Neural progenitor cell (in vitro differentiated cells): ENCODE results near the gene TBC1D2B. TPM values are rescaled to one million over a fixed set of nuclear protein-coding genes. Genes with fewer than 3 reads are reported as not detected.

Source experiments
- DNase-seq: peaks from one replicate; pipeline ENCODE4 v3.0.0-alpha.2; 2016; ENCODE audit warnings: low spot score
- H2AFZ ChIP-seq: fragments of 200-600 bp; sonication (generic); replicated peaks from 2 replicates; pipeline ENCODE4 v1.6.1; 2016; ENCODE audit warnings: antibody characterized with exemption
- H3F3A ChIP-seq: fragments of 200-600 bp; sonication (generic); 2 replicates; pipeline ENCODE4 v1.6.1; 2016; ENCODE audit warnings: antibody characterized with exemption, low read depth
- H3K27ac ChIP-seq: fragments of 200-600 bp; sonication (generic); 2 replicates; pipeline ENCODE4 v1.5.1; 2016; ENCODE audit warnings: mild to moderate bottlenecking
- H3K27me3 ChIP-seq: fragments of 200-600 bp; sonication (generic); 2 replicates; pipeline ENCODE4 v1.6.1; 2016; ENCODE audit warnings: mild to moderate bottlenecking, moderate library complexity
- H3K36me3 ChIP-seq: fragments of 200-600 bp; sonication (generic); 2 replicates; pipeline ENCODE4 v1.5.1; 2016
- H3K4me1 ChIP-seq: fragments of 200-600 bp; sonication (generic); 2 replicates; pipeline ENCODE4 v1.6.1; 2016; ENCODE audit warnings: mixed run types
- H3K4me2 ChIP-seq: fragments of 200-600 bp; sonication (generic); 2 replicates; pipeline ENCODE4 v1.6.1; 2016
- H3K4me3 ChIP-seq: fragments of 200-600 bp; sonication (generic); 2 replicates; pipeline ENCODE4 v1.5.1; 2016
- H3K79me2 ChIP-seq: fragments of 200-600 bp; sonication (generic); 2 replicates; pipeline ENCODE4 v1.6.1; 2016; ENCODE audit warnings: low read depth
- H3K9ac ChIP-seq: fragments of 200-600 bp; sonication (generic); 2 replicates; pipeline ENCODE4 v1.6.1; 2016
- H3K9me3 ChIP-seq: fragments of 200-600 bp; sonication (generic); 2 replicates; pipeline ENCODE4 v1.5.1; 2016; ENCODE audit warnings: low read depth
- H4K20me1 ChIP-seq: fragments of 200-600 bp; sonication (generic); 2 replicates; pipeline ENCODE4 v1.6.1; 2016; ENCODE audit warnings: low read depth
- H3K27ac Mint-ChIP-seq: 3 replicates; pipeline ENCODE4 v1.8.0; 2021; ENCODE audit warnings: mixed read lengths
- H3K27me3 Mint-ChIP-seq: 2 replicates; pipeline ENCODE4 v1.8.0; 2022; ENCODE audit warnings: low read depth, mild to moderate bottlenecking, inconsistent platforms, moderate library complexity, mixed read lengths; ENCODE audit not compliant: insufficient read depth
- H3K36me3 Mint-ChIP-seq: 3 replicates; pipeline ENCODE4 v1.8.0; 2021; ENCODE audit warnings: mixed read lengths
- H3K4me1 Mint-ChIP-seq: 3 replicates; pipeline ENCODE4 v1.8.0; 2021; ENCODE audit warnings: mixed read lengths
- H3K4me3 Mint-ChIP-seq: 3 replicates; pipeline ENCODE4 v1.8.0; 2021; ENCODE audit warnings: mild to moderate bottlenecking, moderate library complexity, mixed read lengths
- H3K9me3 Mint-ChIP-seq: 3 replicates; pipeline ENCODE4 v1.8.0; 2020; ENCODE audit warnings: mixed read lengths
- EZH2 ChIP-seq: fragments of 200-600 bp; sonication (generic); IDR thresholded peaks from 2 replicates; pipeline ENCODE4 v1.6.1; 2017; ENCODE audit warnings: antibody characterized with exemption, mild to moderate bottlenecking, moderate library complexity
- EZH2phosphoT487 ChIP-seq: fragments of 200-600 bp; sonication (generic); IDR thresholded peaks from 2 replicates; pipeline ENCODE4 v1.6.1; 2017; ENCODE audit warnings: antibody characterized with exemption
- total RNA-seq: library from RNA; depleted of rRNA; stranded (reverse); fragments of >200 nt; gene quantifications from 2 replicates; pipeline ENCODE4 v1.2.3, GENCODE V29; 2015; ENCODE audit warnings: low replicate concordance
- TF ChIP-seq, protein P1 (sequence below): fragments of 200-600 bp; sonication (generic); IDR thresholded peaks from 2 replicates; pipeline ENCODE4 v1.5.1; 2017; ENCODE audit warnings: antibody characterized with exemption, mild to moderate bottlenecking

Gene TBC1D2B
- total RNA-seq, 1 donor from 2014 or later: 11.7 TPM

DNA sequence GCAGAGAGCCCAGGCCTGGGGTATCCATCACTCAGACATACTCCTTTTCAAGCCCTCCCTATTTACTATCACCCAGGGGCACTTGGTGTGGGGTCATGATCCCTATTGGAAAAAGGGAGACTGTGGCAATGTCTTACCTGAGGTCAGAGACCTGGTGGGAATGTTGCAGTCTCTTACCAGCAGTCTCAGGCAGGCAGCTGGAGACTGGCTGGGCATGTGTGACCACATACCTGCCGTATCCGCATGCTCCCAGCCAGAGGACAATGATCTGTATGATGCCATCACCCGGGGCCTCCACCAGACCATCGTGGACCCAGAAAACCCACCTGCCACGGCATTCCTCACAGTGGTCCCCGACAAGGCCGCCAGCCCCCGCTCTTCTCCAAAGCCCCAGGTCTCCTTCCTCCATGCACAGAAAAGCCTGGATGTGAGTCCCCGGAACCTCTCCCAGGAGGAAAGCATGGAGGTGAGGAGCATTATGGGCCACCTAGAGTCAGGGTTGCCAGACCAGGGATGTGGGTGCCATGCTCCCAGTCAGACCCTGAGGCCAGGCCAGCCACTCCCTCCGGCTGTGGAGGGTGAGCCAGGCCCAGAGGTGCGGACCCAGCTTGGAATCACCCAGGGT is 20.7 kb upstream of the TBC1D2B start:
- H3F3A ChIP-seq: no peaks in the 10 kb centered on the region
- no peaks in the 10 kb centered on the region for H3K27me3 ChIP-seq
- Mint-ChIP-seq H3K9me3 (no peaks in the 10 kb centered on the region), H3K4me1 (no peaks in the 10 kb centered on the region), H3K27ac (no peak overlapping the region), H3K27me3 (peaks cover 10% of the 10 kb centered on the region), H3K36me3 (no peaks in the 10 kb centered on the region), H3K4me3 (no peak overlapping the region)
- no peak overlapping the region for H3K4me3 ChIP-seq
- no peak for TF ChIP-seq EZH2phosphoT487
- TF ChIP-seq, protein P1, sequence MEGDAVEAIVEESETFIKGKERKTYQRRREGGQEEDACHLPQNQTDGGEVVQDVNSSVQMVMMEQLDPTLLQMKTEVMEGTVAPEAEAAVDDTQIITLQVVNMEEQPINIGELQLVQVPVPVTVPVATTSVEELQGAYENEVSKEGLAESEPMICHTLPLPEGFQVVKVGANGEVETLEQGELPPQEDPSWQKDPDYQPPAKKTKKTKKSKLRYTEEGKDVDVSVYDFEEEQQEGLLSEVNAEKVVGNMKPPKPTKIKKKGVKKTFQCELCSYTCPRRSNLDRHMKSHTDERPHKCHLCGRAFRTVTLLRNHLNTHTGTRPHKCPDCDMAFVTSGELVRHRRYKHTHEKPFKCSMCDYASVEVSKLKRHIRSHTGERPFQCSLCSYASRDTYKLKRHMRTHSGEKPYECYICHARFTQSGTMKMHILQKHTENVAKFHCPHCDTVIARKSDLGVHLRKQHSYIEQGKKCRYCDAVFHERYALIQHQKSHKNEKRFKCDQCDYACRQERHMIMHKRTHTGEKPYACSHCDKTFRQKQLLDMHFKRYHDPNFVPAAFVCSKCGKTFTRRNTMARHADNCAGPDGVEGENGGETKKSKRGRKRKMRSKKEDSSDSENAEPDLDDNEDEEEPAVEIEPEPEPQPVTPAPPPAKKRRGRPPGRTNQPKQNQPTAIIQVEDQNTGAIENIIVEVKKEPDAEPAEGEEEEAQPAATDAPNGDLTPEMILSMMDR: no peak
- no peak for TF ChIP-seq EZH2
- H2AFZ ChIP-seq: no peak overlapping the region
- no peak overlapping the region for H3K4me2 ChIP-seq
- no peak for DNase-seq
- H3K79me2 ChIP-seq: no peaks in the 10 kb centered on the region
- H4K20me1 ChIP-seq: no peaks in the 10 kb centered on the region
- no peaks in the 10 kb centered on the region for H3K9me3 ChIP-seq
- no peaks in the 10 kb centered on the region for H3K36me3 ChIP-seq
- H3K9ac ChIP-seq: no peak overlapping the region
- no peaks in the 10 kb centered on the region for H3K4me1 ChIP-seq
- H3K27ac ChIP-seq: no peak overlapping the region

DNA sequence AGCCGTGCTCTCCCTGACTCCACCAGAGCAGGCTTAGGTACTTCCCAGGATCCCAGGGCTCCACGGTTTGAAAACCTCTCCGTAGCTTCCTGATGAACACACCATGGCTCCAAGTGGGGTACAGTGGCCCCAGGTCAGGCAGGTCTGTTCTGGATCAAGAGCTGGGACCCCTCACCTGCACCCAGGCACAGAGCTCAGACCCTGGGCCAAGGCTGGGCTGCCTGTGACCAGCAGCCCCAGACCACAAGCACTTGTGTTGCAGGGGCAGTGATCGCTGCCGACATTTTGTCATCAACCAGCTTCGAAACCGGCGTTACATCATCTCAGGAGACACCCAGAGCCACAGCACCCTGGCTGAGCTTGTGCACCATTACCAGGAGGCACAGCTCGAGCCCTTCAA is 20.2 kb upstream of the TBC1D2B start:
- Histone ChIP-seq H3K4me3 (no peak overlapping the region), H3K79me2 (no peaks in the 10 kb centered on the region), H3K4me1 (no peaks in the 10 kb centered on the region), H3K36me3 (no peaks in the 10 kb centered on the region), H3K9ac (no peak overlapping the region), H3F3A (no peaks in the 10 kb centered on the region), H3K27ac (no peak overlapping the region), H3K27me3 (no peaks in the 10 kb centered on the region), H2AFZ (no peak overlapping the region), H3K9me3 (no peaks in the 10 kb centered on the region), H3K4me2 (no peak overlapping the region), H4K20me1 (no peaks in the 10 kb centered on the region)
- H3K27ac Mint-ChIP-seq: no peak overlapping the region
- peaks cover 10% of the 10 kb centered on the region for H3K27me3 Mint-ChIP-seq
- H3K4me3 Mint-ChIP-seq: no peak overlapping the region
- no peaks in the 10 kb centered on the region for H3K9me3 Mint-ChIP-seq
- H3K36me3 Mint-ChIP-seq: no peaks in the 10 kb centered on the region
- no peak for DNase-seq
- TF ChIP-seq EZH2phosphoT487: no peak
- TF ChIP-seq EZH2: no peak
- TF ChIP-seq, protein P1: no peak
- no peaks in the 10 kb centered on the region for H3K4me1 Mint-ChIP-seq

DNA sequence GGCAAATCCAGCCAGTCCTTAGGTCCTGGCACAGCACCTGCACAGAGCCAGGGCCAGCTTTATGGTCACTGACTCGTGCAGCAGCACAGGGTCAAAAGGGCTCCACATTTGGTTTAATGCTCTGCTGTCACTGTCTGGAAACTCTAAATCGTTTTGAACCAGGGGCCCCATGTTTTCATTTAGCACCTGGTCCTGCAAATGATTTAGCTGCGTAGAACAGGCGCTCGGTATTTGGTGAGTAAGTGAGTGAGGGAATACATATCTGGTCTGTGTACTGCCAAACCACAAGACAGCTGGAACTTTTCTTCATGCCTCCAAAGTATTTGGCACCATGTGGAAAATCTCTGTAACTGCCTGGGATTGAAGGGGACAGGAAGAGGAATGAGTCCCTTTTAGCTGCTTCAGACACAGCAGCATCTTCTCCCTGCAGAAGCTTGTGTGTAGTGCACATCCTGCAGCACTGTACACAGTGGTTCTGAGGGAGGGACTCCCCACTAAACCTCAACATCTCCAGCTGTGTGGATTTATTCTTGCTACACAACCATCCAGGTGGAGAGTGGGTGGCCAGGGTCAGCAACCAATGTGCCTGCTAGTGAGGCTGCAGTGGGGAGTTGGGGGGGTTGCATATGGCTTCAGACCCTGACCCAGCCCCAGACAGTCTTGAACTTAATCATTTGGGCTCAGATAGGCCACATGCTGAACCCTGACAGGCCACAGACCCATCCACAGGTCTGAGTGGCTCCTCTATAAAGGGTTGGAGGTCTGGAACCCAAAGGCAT is 15.9 kb upstream of the TBC1D2B start:
- no peaks in the 10 kb centered on the region for H4K20me1 ChIP-seq
- H3K9me3 Mint-ChIP-seq: no peaks in the 10 kb centered on the region
- H3F3A ChIP-seq: no peaks in the 10 kb centered on the region
- no peaks in the 10 kb centered on the region for H3K4me1 ChIP-seq
- H3K36me3 ChIP-seq: no peaks in the 10 kb centered on the region
- no peaks in the 10 kb centered on the region for H3K4me1 Mint-ChIP-seq
- no peaks in the 10 kb centered on the region for H3K27me3 ChIP-seq
- no peak overlapping the region for H3K4me3 Mint-ChIP-seq
- no peak for DNase-seq
- H2AFZ ChIP-seq: no peak overlapping the region
- no peaks in the 10 kb centered on the region for H3K9me3 ChIP-seq
- no peak overlapping the region for H3K4me3 ChIP-seq
- no peaks in the 10 kb centered on the region for H3K79me2 ChIP-seq
- H3K27ac ChIP-seq: no peak overlapping the region
- no peak overlapping the region for H3K27ac Mint-ChIP-seq
- H3K4me2 ChIP-seq: no peak overlapping the region
- no peaks in the 10 kb centered on the region for H3K36me3 Mint-ChIP-seq
- H3K9ac ChIP-seq: no peak overlapping the region
- peaks cover 2% of the 10 kb centered on the region for H3K27me3 Mint-ChIP-seq
- TF ChIP-seq, protein P1: no peak
- no peak for TF ChIP-seq EZH2
- TF ChIP-seq EZH2phosphoT487: no peak
